Urinary bladder (tissue), 4 donors: Measurements from ENCODE around the gene UQCR11. TPM values are rescaled to one million over a fixed set of nuclear protein-coding genes. Genes with fewer than 3 reads are reported as not detected.

Source experiments
- DNase-seq: peaks from one replicate; pipeline ENCODE4 v3.0.0-alpha.2; 2015; ENCODE audit errors: extremely low spot score
- H3K27ac ChIP-seq: one replicate; pipeline ENCODE4 v1.5.1; 2013; ENCODE audit warnings: low read depth, mild to moderate bottlenecking, moderate library complexity
- H3K36me3 ChIP-seq: one replicate; pipeline ENCODE4 v1.6.1; 2013; ENCODE audit warnings: mild to moderate bottlenecking, moderate library complexity; ENCODE audit not compliant: insufficient read depth
- H3K4me1 ChIP-seq: one replicate; pipeline ENCODE4 v1.6.1; 2013; ENCODE audit warnings: mild to moderate bottlenecking, moderate library complexity; ENCODE audit not compliant: insufficient read depth
- H3K4me3 ChIP-seq: one replicate; pipeline ENCODE4 v1.5.1; 2013; ENCODE audit warnings: low read depth, low read length
- WGBS: extraction: QIAGEN DNeasy Blood & Tissue Kit; methylation state at CpG from one replicate; pipeline ENCODE4 v1.1.7; 2013; 5-methylcytosine and 5-hydroxymethylcytosine counted together
- polyA plus RNA-seq: library from polyadenylated mRNA; stranded (reverse); fragments of 200-250 nt; gene quantifications from one replicate; pipeline ENCODE4 v1.2.3, GENCODE V29; 2013
- total RNA-seq: library from RNA; depleted of rRNA; stranded (reverse); fragments of >200 nt; gene quantifications from one replicate; pipeline ENCODE4 v1.2.3, GENCODE V29; 2014
- donor health status: healthy with polysubstance abuse.
- donor health status: healthy.

Gene UQCR11
- total and polyA plus RNA-seq, 2 donors = 33.3 to 144 TPM

GRCh38 chr19:1580382-1580781, 24.9 kb downstream of the UQCR11 start:
- 88% methylated on average over 20 of the region's 20 CpGs for WGBS
- Histone ChIP-seq H3K4me1 (no peaks in the 10 kb centered on the region), H3K4me3 (no peak overlapping the region), H3K27ac (no peak overlapping the region), H3K36me3 (peaks cover 9% of the 10 kb centered on the region)
- no peak for DNase-seq

- H3K36me3 ChIP-seq = peaks cover 9% of the 10 kb centered on the region
- H3K27ac ChIP-seq = no peak overlapping the region
- DNase-seq = no peak
- 94% methylated on average over 20 of the region's 20 CpGs for WGBS
- H3K4me1 ChIP-seq = no peaks in the 10 kb centered on the region
- H3K4me3 ChIP-seq = no peak overlapping the region
These were observed 26.0 kb downstream of the UQCR11 start for GRCh38 chr19:1579222-1579621.

- no peak overlapping the region for H3K4me3 ChIP-seq
- WGBS = 86% methylated on average over 49 of the region's 49 CpGs
- no peak overlapping the region for H3K27ac ChIP-seq
- DNase-seq = no peak
- H3K4me1 ChIP-seq = no peaks in the 10 kb centered on the region
- H3K36me3 ChIP-seq = peaks cover 9% of the 10 kb centered on the region
These were observed 27.2 kb downstream of the UQCR11 start for GRCh38 chr19:1577929-1578618.

GRCh38 chr19:1577090-1577928, 28.0 kb downstream of the UQCR11 start:
- 81% methylated on average over 41 of the region's 41 CpGs for WGBS
- Histone ChIP-seq H3K4me3 (no peak overlapping the region), H3K4me1 (no peaks in the 10 kb centered on the region), H3K27ac (no peak overlapping the region), H3K36me3 (peaks cover 9% of the 10 kb centered on the region)
- DNase-seq = no peak

GRCh38 chr19:1576242-1577089, 28.8 kb downstream of the UQCR11 start:
- Histone ChIP-seq H3K27ac (no peak overlapping the region), H3K36me3 (peaks cover 9% of the 10 kb centered on the region), H3K4me3 (no peak overlapping the region), H3K4me1 (no peaks in the 10 kb centered on the region)
- no peak for DNase-seq
- WGBS = 84% methylated on average over 30 of the region's 30 CpGs

GRCh38 chr19:1575323-1576241, 29.7 kb downstream of the UQCR11 start:
- DNase-seq = no peak
- Histone ChIP-seq H3K4me1 (no peaks in the 10 kb centered on the region), H3K27ac (no peak overlapping the region), H3K4me3 (no peak overlapping the region), H3K36me3 (peaks cover 9% of the 10 kb centered on the region)
- 79% methylated on average over 22 of the region's 22 CpGs for WGBS

GRCh38 chr19:1574354-1575136, 30.7 kb downstream of the UQCR11 start:
- peaks cover 7% of the 10 kb centered on the region for H3K36me3 ChIP-seq
- 85% methylated on average over 34 of the region's 34 CpGs for WGBS
- H3K4me1 ChIP-seq = no peaks in the 10 kb centered on the region
- H3K27ac ChIP-seq = no peak overlapping the region
- H3K4me3 ChIP-seq = no peak overlapping the region
- DNase-seq = no peak

GRCh38 chr19:1572795-1573194, 32.5 kb downstream of the UQCR11 start:
- Histone ChIP-seq H3K27ac (no peak overlapping the region), H3K4me3 (no peak overlapping the region), H3K4me1 (no peaks in the 10 kb centered on the region), H3K36me3 (peaks cover 5% of the 10 kb centered on the region)
- DNase-seq = no peak
- WGBS = 81% methylated on average over 9 of the region's 9 CpGs

- Histone ChIP-seq H3K4me3 (no peak overlapping the region), H3K36me3 (no peaks in the 10 kb centered on the region), H3K27ac (no peak overlapping the region), H3K4me1 (no peaks in the 10 kb centered on the region)
- DNase-seq = no peak
- WGBS = 90% methylated on average over 12 of the region's 12 CpGs
These were observed 33.9 kb downstream of the UQCR11 start for GRCh38 chr19:1571358-1571757.

- no peak overlapping the region for H3K27ac ChIP-seq
- no peak for DNase-seq
These were observed 34.4 kb downstream of the UQCR11 start for GRCh38 chr19:1570836-1571235.

GRCh38 chr19:1569997-1570396, 35.3 kb downstream of the UQCR11 start:
- Histone ChIP-seq H3K36me3 (no peaks in the 10 kb centered on the region), H3K4me3 (no peak overlapping the region), H3K27ac (no peak overlapping the region), H3K4me1 (no peaks in the 10 kb centered on the region)
- WGBS = 78% methylated on average over 4 of the region's 4 CpGs
- no peak for DNase-seq

More at GRCh38 chr19:1570836-1571235, 34.4 kb downstream of the UQCR11 start:
- H3K4me1 ChIP-seq = no peaks in the 10 kb centered on the region
- 95% methylated on average over 13 of the region's 13 CpGs for WGBS
- H3K4me3 ChIP-seq = no peak overlapping the region
- H3K36me3 ChIP-seq = no peaks in the 10 kb centered on the region

- no peaks in the 10 kb centered on the region for H3K4me1 ChIP-seq
- no peak for DNase-seq
- peak within 1 kb of the TSS; percentile 85 for H3K27ac ChIP-seq
- H3K36me3 ChIP-seq = no peaks in the 10 kb centered on the region
- WGBS = 8% methylated on average over 50 of the region's 63 CpGs
- H3K4me3 ChIP-seq = peak within 1 kb of the TSS; percentile 82
These were observed 36.8 kb downstream of the UQCR11 start, which contains the start of gene MEX3D for GRCh38 chr19:1568320-1569019. MEX3D (minus strand) TSS chr19:1568325; CDS start chr19:1568058, 267 bp downstream.
